ENCODE results near the gene MAMDC4. TPM values are rescaled to one million over a fixed set of nuclear protein-coding genes. Genes with fewer than 3 reads are reported as not detected.
"Not testable (repeated sequence)": the region's sequence is repeated elsewhere in the genome, so short reads cannot be mapped to it uniquely, and the experiment has no call there.

MAMDC4 gene
- total and polyA plus RNA-seq, 9 donors: 2.7 to 33.5 (median 5.6) TPM

GRCh38 chr9:136831720-136832104 lies 20.4 kb upstream of the MAMDC4 start:
- Histone ChIP-seq H3K4me3 (ENCODE audit: low read length) (no peak overlapping the region), H3K4me1 (ENCODE audit: control insufficient read depth, insufficient read depth, low read length) (peaks cover 10% of the 10 kb centered on the region), H3K9me3 (replicated peaks; ENCODE audit: control insufficient read depth, low read depth, low read length) (no peaks in the 10 kb centered on the region), H3K27me3 (ENCODE audit: control insufficient read depth, insufficient read depth, low read length) (no peaks in the 10 kb centered on the region), H3K27ac (ENCODE audit: low read length) (no peak overlapping the region), H3K36me3 (ENCODE audit: control insufficient read depth, insufficient read depth, low read length) (peaks cover 74% of the 10 kb centered on the region)
- no peak for DNase-seq
- WGBS (ENCODE audit: insufficient coverage): 85% methylated on average over 23 of the region's 23 CpGs

- Histone ChIP-seq H3K9me3 (replicated peaks; ENCODE audit: control insufficient read depth, low read depth, low read length) (no peaks in the 10 kb centered on the region), H3K27me3 (ENCODE audit: control insufficient read depth, insufficient read depth, low read length) (no peaks in the 10 kb centered on the region), H3K4me3 (ENCODE audit: low read length) (no peak overlapping the region), H3K4me1 (ENCODE audit: control insufficient read depth, insufficient read depth, low read length) (peaks cover 10% of the 10 kb centered on the region), H3K36me3 (ENCODE audit: control insufficient read depth, insufficient read depth, low read length) (peaks cover 66% of the 10 kb centered on the region), H3K27ac (ENCODE audit: low read length) (no peak overlapping the region)
- no peak for DNase-seq
- 84% methylated on average over 7 of the region's 9 CpGs for WGBS (ENCODE audit: insufficient coverage)
These were observed 19.6 kb upstream of the MAMDC4 start for GRCh38 chr9:136832581-136832980.

- peaks cover 13% of the 10 kb centered on the region for H3K4me1 ChIP-seq (ENCODE audit: control insufficient read depth, insufficient read depth, low read length)
- not testable (repeated sequence) for H3K4me3 ChIP-seq (ENCODE audit: low read length); H3K9me3 ChIP-seq (replicated peaks; ENCODE audit: control insufficient read depth, low read depth, low read length); H3K27me3 ChIP-seq (ENCODE audit: control insufficient read depth, insufficient read depth, low read length); H3K27ac ChIP-seq (ENCODE audit: low read length)
- 83% methylated on average over 12 of the region's 16 CpGs for WGBS (ENCODE audit: insufficient coverage)
- peaks cover 65% of the 10 kb centered on the region for H3K36me3 ChIP-seq (ENCODE audit: control insufficient read depth, insufficient read depth, low read length)
- peak; percentile 5 for DNase-seq
These were observed 18.6 kb upstream of the MAMDC4 start for GRCh38 chr9:136833381-136834048.

GRCh38 chr9:136835162-136835931 lies 16.8 kb upstream of the MAMDC4 start:
- peaks cover 59% of the 10 kb centered on the region for H3K36me3 ChIP-seq (ENCODE audit: control insufficient read depth, insufficient read depth, low read length)
- no peak overlapping the region for H3K27ac ChIP-seq (ENCODE audit: low read length)
- no peak overlapping the region for H3K4me3 ChIP-seq (ENCODE audit: low read length)
- no peaks in the 10 kb centered on the region for H3K9me3 ChIP-seq (replicated peaks; ENCODE audit: control insufficient read depth, low read depth, low read length)
- peaks cover 23% of the 10 kb centered on the region for H3K4me1 ChIP-seq (ENCODE audit: control insufficient read depth, insufficient read depth, low read length)
- WGBS (ENCODE audit: insufficient coverage): 81% methylated on average over 36 of the region's 36 CpGs
- H3K27me3 ChIP-seq (ENCODE audit: control insufficient read depth, insufficient read depth, low read length): no peaks in the 10 kb centered on the region
- DNase-seq: peak; percentile 12

- DNase-seq: peak; percentile 35
- H3K36me3 ChIP-seq (ENCODE audit: control insufficient read depth, insufficient read depth, low read length): peaks cover 50% of the 10 kb centered on the region
- no peak overlapping the region for H3K27ac ChIP-seq (ENCODE audit: low read length)
- H3K4me1 ChIP-seq (ENCODE audit: control insufficient read depth, insufficient read depth, low read length): peaks cover 32% of the 10 kb centered on the region
- no peaks in the 10 kb centered on the region for H3K9me3 ChIP-seq (replicated peaks; ENCODE audit: control insufficient read depth, low read depth, low read length)
- H3K4me3 ChIP-seq (ENCODE audit: low read length): no peak overlapping the region
- WGBS (ENCODE audit: insufficient coverage): 77% methylated on average over 16 of the region's 21 CpGs
- H3K27me3 ChIP-seq (ENCODE audit: control insufficient read depth, insufficient read depth, low read length): no peaks in the 10 kb centered on the region
These were observed 15.9 kb upstream of the MAMDC4 start for GRCh38 chr9:136835932-136836904.

GRCh38 chr9:136837146-136837855 lies 14.8 kb upstream of the MAMDC4 start:
- no peak overlapping the region for H3K27ac ChIP-seq (ENCODE audit: low read length)
- H3K9me3 ChIP-seq (replicated peaks; ENCODE audit: control insufficient read depth, low read depth, low read length): no peaks in the 10 kb centered on the region
- 87% methylated on average over 20 of the region's 27 CpGs for WGBS (ENCODE audit: insufficient coverage)
- H3K4me3 ChIP-seq (ENCODE audit: low read length): no peak overlapping the region
- peaks cover 43% of the 10 kb centered on the region for H3K4me1 ChIP-seq (ENCODE audit: control insufficient read depth, insufficient read depth, low read length)
- H3K36me3 ChIP-seq (ENCODE audit: control insufficient read depth, insufficient read depth, low read length): peaks cover 39% of the 10 kb centered on the region
- peaks cover under 1% of the 10 kb centered on the region for H3K27me3 ChIP-seq (ENCODE audit: control insufficient read depth, insufficient read depth, low read length)
- DNase-seq: peak; percentile 5

- peaks cover 34% of the 10 kb centered on the region for H3K36me3 ChIP-seq (ENCODE audit: control insufficient read depth, insufficient read depth, low read length)
- WGBS (ENCODE audit: insufficient coverage): 77% methylated on average over 10 of the region's 15 CpGs
- not testable (repeated sequence) for H3K4me3 ChIP-seq (ENCODE audit: low read length)
These were observed 14.3 kb upstream of the MAMDC4 start for GRCh38 chr9:136837856-136838277.

GRCh38 chr9:136838314-136839228 lies 13.6 kb upstream of the MAMDC4 start:
- Histone ChIP-seq H3K36me3 (ENCODE audit: control insufficient read depth, insufficient read depth, low read length) (peaks cover 33% of the 10 kb centered on the region), H3K27ac (ENCODE audit: low read length) (no peak overlapping the region), H3K4me3 (ENCODE audit: low read length) (no peak overlapping the region), H3K4me1 (ENCODE audit: control insufficient read depth, insufficient read depth, low read length) (peaks cover 54% of the 10 kb centered on the region), H3K27me3 (ENCODE audit: control insufficient read depth, insufficient read depth, low read length) (peaks cover 9% of the 10 kb centered on the region), H3K9me3 (replicated peaks; ENCODE audit: control insufficient read depth, low read depth, low read length) (no peaks in the 10 kb centered on the region)
- DNase-seq: no peak
- 82% methylated on average over 24 of the region's 29 CpGs for WGBS (ENCODE audit: insufficient coverage)

More at GRCh38 chr9:136837856-136838277, 14.3 kb upstream of the MAMDC4 start:
- H3K27me3 ChIP-seq (ENCODE audit: control insufficient read depth, insufficient read depth, low read length); H3K27ac ChIP-seq (ENCODE audit: low read length); H3K9me3 ChIP-seq (replicated peaks; ENCODE audit: control insufficient read depth, low read depth, low read length); DNase-seq: not testable (repeated sequence)
- H3K4me1 ChIP-seq (ENCODE audit: control insufficient read depth, insufficient read depth, low read length): peaks cover 48% of the 10 kb centered on the region
